PC-9 (cell line): Measurements from ENCODE around the gene FBXO28.

Experiments used
- CTCF ChIP-seq: fragments of 200-600 bp; sonication (generic); conservative IDR thresholded peaks from 2 replicates; pipeline ENCODE4 v1.6.1; 2017; ENCODE audit warnings: mixed run types, antibody characterized with exemption, mild to moderate bottlenecking, moderate library complexity
- EZH2 ChIP-seq: fragments of 200-600 bp; sonication (generic); IDR thresholded peaks from 2 replicates; pipeline ENCODE4 v1.8.0; 2017; ENCODE audit warnings: antibody characterized with exemption, low read depth

DNA sequence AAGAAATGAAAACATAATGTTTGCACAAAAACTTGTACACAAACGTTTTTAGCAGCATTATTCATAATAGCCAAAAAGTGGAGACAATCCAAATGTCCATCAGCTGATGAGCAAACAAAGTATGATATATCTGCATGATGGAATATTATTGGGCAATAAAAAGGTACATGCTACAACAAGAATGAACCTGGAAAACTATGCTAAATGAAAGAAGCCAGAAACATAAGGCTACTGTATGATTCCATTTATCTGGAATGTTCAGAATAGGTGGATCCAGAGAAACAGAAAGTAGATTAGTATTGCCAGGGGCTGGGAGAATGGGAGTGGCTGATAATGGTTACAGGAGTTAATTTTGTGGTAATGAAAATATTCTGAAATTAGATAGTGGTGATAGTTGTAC is 19.0 kb downstream of the FBXO28 start:
- TF ChIP-seq CTCF, result no peak
- no peak for TF ChIP-seq EZH2
